ENCODE results near the gene SIGLEC8. TPM values are rescaled to one million over a fixed set of nuclear protein-coding genes. Genes with fewer than 3 reads are reported as not detected.

The SIGLEC8 gene
- total and polyA plus RNA-seq, 10 of the 15 experiments (the other 5 are each of a cell fraction or from before 2014, with no cell fraction given): not detected

DNA sequence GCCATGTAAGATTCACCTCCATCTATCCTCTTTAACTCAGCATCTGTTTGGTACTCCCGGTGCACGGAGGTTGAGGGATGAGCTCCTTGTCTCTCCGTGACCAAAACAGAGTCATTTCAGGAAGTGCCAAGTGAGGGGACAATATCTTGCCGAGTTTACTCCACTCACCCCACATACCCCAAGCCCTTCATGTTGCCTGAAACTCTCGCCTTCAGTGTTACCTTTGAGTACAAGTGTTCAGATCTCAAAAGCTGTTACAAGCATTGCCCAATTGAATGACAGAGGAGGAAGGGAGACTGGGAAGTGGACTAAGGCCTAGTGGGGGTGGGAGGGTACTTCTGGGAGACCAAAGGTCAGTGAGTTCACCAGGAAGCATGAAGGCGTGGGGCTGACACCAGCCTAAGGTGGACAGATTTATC is 49.4 kb upstream of the SIGLEC8 start:
- Histone ChIP-seq H3K4me3 (no peak overlapping the region), H3K4me2 (ENCODE audit: control insufficient read depth, insufficient read depth) (no peak overlapping the region), H3K27me3 (replicated peaks in 1 of 2; ENCODE audit: control insufficient read depth in 2 of 2, insufficient read depth in 2 of 2, low read length in 1 of 2) (peaks cover 0 to 4% of the 10 kb centered on the region in 2 experiments; a peak in 1 of 4 replicates), H3K4me1 (ENCODE audit: control insufficient read depth, insufficient read depth, low read length) (no peaks in the 10 kb centered on the region), H3K27ac (ENCODE audit: control insufficient read depth, insufficient read depth) (no peak overlapping the region), H3K9ac (ENCODE audit: control insufficient read depth, insufficient read depth, low read length) (no peak overlapping the region), H2AFZ (ENCODE audit: control insufficient read depth, low read depth, low read length) (no peak overlapping the region), H3K9me3 (replicated peaks; ENCODE audit: control insufficient read depth, insufficient read depth, low read length) (no peaks in the 10 kb centered on the region; the same call in 2 of the 3 replicates), H3K79me2 (ENCODE audit: control insufficient read depth, insufficient read depth, low read length) (no peaks in the 10 kb centered on the region), H4K20me1 (ENCODE audit: control insufficient read depth, insufficient read depth) (no peaks in the 10 kb centered on the region), H3K36me3 (ENCODE audit: control insufficient read depth in 2 of 2, insufficient read depth in 2 of 2, low read length in 1 of 2) (no peaks in the 10 kb centered on the region)
- BruUV-seq (replicated peaks): no TSS peak
- intact Hi-C loops (cut with micrococcal nuclease; ENCODE audit: unreplicated experiment): no loop called here
- ChIA-PET SMC1A (ENCODE audit: uncharacterized antibody, unreplicated experiment) (no interaction called here), POLR2A (no interaction called here), CTCF (interaction anchor here (0.9 to 6.9 kb wide), 6 partner anchors 8 to 153 kb away, joined by 3 to 39 read pairs (median 9); no protein-coding TSS in a partner anchor), RAD21 (ENCODE audit: unreplicated experiment) (no interaction called here)
- ATAC-seq (no peak), FAIRE-seq (no peak), DNase-seq (ENCODE audit: low read depth, low spot score) (no peak)
- 22% methylated on average over 6 of the region's 6 CpGs for WGBS (ENCODE audit: insufficient coverage, insufficient replicate concordance, low lambda C conversion rate, missing lambda C conversion rate)
- in situ Hi-C loops (cut with MboI): no loop called here
- no peak for TF ChIP-seq WRNIP1 (IDR thresholded peaks at IDR 0.05; ENCODE audit: borderline replicate concordance, low read depth, low read length)
- TF ChIP-seq, protein P1, sequence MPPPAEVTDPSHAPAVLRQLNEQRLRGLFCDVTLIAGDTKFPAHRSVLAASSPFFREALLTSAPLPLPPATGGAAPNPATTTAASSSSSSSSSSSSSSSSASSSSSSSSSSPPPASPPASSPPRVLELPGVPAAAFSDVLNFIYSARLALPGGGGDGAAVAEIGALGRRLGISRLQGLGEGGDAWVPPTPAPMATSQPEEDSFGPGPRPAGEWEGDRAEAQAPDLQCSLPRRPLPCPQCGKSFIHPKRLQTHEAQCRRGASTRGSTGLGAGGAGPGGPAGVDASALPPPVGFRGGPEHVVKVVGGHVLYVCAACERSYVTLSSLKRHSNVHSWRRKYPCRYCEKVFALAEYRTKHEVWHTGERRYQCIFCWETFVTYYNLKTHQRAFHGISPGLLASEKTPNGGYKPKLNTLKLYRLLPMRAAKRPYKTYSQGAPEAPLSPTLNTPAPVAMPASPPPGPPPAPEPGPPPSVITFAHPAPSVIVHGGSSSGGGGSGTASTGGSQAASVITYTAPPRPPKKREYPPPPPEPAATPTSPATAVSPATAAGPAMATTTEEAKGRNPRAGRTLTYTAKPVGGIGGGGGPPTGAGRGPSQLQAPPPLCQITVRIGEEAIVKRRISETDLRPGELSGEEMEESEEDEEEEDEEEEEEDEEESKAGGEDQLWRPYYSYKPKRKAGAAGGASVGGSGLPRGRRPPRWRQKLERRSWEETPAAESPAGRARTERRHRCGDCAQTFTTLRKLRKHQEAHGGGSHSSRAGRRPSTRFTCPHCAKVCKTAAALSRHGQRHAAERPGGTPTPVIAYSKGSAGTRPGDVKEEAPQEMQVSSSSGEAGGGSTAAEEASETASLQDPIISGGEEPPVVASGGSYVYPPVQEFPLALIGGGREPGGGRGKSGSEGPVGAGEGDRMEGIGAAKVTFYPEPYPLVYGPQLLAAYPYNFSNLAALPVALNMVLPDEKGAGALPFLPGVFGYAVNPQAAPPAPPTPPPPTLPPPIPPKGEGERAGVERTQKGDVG (CRISPR knock-in tag; IDR thresholded peaks at IDR 0.05): no peak
- TF ChIP-seq HCFC1 (IDR thresholded peaks at IDR 0.05; ENCODE audit: low read length): no peak
- TF ChIP-seq, protein P2, sequence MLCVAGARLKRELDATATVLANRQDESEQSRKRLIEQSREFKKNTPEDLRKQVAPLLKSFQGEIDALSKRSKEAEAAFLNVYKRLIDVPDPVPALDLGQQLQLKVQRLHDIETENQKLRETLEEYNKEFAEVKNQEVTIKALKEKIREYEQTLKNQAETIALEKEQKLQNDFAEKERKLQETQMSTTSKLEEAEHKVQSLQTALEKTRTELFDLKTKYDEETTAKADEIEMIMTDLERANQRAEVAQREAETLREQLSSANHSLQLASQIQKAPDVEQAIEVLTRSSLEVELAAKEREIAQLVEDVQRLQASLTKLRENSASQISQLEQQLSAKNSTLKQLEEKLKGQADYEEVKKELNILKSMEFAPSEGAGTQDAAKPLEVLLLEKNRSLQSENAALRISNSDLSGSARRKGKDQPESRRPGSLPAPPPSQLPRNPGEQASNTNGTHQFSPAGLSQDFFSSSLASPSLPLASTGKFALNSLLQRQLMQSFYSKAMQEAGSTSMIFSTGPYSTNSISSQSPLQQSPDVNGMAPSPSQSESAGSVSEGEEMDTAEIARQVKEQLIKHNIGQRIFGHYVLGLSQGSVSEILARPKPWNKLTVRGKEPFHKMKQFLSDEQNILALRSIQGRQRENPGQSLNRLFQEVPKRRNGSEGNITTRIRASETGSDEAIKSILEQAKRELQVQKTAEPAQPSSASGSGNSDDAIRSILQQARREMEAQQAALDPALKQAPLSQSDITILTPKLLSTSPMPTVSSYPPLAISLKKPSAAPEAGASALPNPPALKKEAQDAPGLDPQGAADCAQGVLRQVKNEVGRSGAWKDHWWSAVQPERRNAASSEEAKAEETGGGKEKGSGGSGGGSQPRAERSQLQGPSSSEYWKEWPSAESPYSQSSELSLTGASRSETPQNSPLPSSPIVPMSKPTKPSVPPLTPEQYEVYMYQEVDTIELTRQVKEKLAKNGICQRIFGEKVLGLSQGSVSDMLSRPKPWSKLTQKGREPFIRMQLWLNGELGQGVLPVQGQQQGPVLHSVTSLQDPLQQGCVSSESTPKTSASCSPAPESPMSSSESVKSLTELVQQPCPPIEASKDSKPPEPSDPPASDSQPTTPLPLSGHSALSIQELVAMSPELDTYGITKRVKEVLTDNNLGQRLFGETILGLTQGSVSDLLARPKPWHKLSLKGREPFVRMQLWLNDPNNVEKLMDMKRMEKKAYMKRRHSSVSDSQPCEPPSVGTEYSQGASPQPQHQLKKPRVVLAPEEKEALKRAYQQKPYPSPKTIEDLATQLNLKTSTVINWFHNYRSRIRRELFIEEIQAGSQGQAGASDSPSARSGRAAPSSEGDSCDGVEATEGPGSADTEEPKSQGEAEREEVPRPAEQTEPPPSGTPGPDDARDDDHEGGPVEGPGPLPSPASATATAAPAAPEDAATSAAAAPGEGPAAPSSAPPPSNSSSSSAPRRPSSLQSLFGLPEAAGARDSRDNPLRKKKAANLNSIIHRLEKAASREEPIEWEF (IDR thresholded peaks at IDR 0.05; ENCODE audit: insufficient replicate concordance, low read depth, low read length): no peak
- no peak for TF ChIP-seq YY1 (IDR thresholded peaks at IDR 0.05; ENCODE audit: low read depth, low read length)
- no peak for TF ChIP-seq BCL11A (IDR thresholded peaks at IDR 0.05; ENCODE audit: low read depth, low read length)
- no peak for TF ChIP-seq CREB1 (IDR thresholded peaks at IDR 0.05; ENCODE audit: low read depth)
- TF ChIP-seq, protein P3, sequence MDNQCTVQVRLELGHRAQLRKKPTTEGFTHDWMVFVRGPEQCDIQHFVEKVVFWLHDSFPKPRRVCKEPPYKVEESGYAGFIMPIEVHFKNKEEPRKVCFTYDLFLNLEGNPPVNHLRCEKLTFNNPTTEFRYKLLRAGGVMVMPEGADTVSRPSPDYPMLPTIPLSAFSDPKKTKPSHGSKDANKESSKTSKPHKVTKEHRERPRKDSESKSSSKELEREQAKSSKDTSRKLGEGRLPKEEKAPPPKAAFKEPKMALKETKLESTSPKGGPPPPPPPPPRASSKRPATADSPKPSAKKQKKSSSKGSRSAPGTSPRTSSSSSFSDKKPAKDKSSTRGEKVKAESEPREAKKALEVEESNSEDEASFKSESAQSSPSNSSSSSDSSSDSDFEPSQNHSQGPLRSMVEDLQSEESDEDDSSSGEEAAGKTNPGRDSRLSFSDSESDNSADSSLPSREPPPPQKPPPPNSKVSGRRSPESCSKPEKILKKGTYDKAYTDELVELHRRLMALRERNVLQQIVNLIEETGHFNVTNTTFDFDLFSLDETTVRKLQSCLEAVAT (IDR thresholded peaks at IDR 0.05): no peak
- no peak for TF ChIP-seq ASH2L (IDR thresholded peaks at IDR 0.05; ENCODE audit: borderline replicate concordance, low read depth)
- TF ChIP-seq, protein P4, sequence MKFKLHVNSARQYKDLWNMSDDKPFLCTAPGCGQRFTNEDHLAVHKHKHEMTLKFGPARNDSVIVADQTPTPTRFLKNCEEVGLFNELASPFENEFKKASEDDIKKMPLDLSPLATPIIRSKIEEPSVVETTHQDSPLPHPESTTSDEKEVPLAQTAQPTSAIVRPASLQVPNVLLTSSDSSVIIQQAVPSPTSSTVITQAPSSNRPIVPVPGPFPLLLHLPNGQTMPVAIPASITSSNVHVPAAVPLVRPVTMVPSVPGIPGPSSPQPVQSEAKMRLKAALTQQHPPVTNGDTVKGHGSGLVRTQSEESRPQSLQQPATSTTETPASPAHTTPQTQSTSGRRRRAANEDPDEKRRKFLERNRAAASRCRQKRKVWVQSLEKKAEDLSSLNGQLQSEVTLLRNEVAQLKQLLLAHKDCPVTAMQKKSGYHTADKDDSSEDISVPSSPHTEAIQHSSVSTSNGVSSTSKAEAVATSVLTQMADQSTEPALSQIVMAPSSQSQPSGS (IDR thresholded peaks at IDR 0.05; ENCODE audit: low read length): no peak
- TF ChIP-seq MXI1 (IDR thresholded peaks at IDR 0.05; ENCODE audit: low read depth, low read length): no peak
